OCI-LY7 (cell line): Measurements from ENCODE around the gene DDX54.

ENCODE experiments used
- EZH2phosphoT487 ChIP-seq: fragments of 200-600 bp; sonication (generic); IDR thresholded peaks from 2 replicates; pipeline ENCODE4 v1.6.1; 2018; ENCODE audit warnings: low read depth, borderline replicate concordance, mild to moderate bottlenecking, mixed run types, antibody characterized with exemption, low read length, moderate library complexity, mixed read lengths
- TF ChIP-seq, protein P1 (sequence below): fragments of 200-600 bp; sonication (generic); conservative IDR thresholded peaks from 2 replicates; pipeline ENCODE4 v1.5.1; 2014; ENCODE audit warnings: mild to moderate bottlenecking, antibody characterized with exemption, low read length, moderate library complexity, mixed read lengths

DNA sequence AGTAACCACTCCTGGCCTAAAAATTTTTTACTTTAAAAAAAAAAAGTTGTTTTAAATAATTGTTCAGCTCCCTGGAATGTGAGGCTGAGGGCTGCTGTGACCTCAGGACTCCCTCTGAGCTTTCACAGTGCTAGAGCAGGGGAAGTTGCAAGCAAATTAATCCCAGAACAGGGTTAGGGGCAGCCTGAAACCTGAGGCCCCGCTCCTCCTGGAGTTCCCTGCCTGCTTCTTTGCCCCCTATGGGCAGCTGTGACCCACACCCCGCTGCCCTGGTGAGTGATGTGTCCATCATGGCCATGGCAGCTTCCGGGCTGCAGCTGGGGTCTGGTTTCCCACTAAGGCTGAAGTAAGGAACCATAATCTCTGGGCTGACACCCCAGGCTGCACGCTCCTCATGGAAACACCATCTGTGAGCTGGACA, 9.7 kb upstream of the DDX54 start:
- TF ChIP-seq, protein P1, sequence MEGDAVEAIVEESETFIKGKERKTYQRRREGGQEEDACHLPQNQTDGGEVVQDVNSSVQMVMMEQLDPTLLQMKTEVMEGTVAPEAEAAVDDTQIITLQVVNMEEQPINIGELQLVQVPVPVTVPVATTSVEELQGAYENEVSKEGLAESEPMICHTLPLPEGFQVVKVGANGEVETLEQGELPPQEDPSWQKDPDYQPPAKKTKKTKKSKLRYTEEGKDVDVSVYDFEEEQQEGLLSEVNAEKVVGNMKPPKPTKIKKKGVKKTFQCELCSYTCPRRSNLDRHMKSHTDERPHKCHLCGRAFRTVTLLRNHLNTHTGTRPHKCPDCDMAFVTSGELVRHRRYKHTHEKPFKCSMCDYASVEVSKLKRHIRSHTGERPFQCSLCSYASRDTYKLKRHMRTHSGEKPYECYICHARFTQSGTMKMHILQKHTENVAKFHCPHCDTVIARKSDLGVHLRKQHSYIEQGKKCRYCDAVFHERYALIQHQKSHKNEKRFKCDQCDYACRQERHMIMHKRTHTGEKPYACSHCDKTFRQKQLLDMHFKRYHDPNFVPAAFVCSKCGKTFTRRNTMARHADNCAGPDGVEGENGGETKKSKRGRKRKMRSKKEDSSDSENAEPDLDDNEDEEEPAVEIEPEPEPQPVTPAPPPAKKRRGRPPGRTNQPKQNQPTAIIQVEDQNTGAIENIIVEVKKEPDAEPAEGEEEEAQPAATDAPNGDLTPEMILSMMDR, result no peak
- TF ChIP-seq EZH2phosphoT487, result no peak
